CD4-positive, alpha-beta T cell treated with Interleukin-6 at 100 ng/mL for 8 hours (primary cell): Measurements from ENCODE around the gene VSIG8.

ENCODE experiments used
- DNase-seq: peaks from one replicate; pipeline ENCODE4 v3.0.0-alpha.2; 2020; ENCODE audit warnings: mixed read lengths, low spot score

VSIG8 gene

DNA sequence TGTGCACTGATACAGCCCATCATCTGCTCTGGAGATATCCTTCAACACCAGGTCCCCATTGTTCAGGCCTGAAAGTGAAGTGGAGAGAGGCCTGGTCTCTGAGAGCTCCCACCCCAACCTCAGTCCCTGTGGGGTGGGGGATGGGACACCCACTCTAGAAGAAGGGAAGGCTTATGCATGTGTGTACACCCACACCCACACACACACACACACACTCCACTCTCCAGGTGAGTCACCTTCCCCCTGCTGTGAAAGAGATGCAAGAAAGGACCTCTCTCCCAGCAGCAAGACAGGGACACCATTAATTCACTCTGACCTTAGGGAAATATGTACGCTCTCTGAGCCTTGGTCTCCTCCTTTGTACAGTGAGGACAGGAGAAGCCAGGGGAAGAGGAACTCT is 5.9 kb downstream of the VSIG8 start:
- no peak for DNase-seq

DNA sequence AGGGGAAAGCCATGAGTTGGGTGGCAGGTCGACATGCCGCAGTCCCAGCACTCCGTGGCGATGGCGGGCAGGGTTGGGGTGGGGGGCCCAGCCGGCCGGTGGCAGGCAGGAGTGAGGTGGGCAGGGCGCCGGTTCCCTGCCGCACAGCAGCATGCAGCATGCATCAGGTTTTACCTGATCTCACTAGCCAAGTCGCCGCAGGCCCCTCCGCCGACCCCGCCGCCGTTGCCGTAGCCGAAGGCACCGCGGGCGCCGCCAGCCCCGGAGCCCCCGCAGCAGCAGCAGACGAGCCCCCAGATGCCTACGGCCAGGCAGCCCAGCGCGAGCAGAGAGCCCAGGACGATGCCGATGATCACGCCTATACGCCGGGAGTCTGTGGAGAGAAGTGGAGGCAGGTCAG is 6.7 kb downstream of the VSIG8 start:
- DNase-seq: no peak

DNA sequence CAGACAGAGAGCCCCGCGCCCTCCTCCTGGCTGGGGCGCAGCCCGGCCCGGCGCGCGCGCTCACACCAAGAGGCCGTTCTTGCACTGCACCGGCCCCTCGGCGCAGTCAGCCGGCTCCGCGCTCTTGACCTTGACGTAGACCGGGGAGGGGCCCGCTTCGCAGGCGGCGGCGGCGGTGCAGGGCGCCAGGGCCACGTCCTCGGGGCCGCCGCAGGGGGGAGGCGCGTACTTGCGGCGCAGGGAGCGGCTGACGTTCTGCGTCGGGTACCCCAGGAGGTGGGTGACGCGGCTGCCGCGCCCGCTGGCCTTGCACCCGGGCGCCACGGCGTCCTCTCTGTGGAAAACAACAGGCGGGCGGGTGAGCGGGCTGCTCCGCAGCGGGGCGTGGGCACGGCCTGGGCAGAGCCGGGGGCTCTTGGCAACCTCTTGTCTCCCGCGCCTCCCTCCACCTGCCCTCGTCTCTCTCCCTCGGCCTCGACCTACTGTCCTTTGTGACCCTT is 7.7 kb downstream of the VSIG8 start:
- peak; percentile 76 for DNase-seq

DNA sequence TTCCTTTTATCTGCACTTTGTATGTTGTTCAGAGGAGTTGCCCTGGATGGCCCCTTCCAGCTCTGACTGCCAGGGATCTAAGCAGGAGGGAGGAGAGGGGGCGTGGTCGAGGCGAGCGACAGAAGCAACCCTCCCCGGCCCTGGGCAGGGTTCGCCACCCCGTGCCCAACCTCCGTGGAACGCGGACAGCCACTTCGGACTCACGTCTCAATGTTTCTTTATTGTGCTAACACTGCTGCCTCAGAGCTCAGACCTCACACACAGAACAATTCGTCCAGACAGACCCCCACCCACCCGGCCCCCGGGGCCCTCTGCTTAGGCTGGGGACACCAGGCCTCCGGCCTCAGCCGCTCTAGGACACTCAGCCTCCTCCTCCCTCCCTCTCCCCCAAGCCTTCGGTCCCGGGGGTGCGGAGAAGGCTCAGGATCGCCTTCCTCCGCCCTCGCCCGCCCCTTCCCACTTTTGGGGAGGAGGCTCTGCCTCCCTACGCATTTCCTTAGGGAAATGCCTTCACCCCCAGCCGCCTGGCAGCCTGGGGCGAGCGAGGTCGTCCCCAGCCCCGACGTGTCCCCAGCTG is 8.3 kb downstream of the VSIG8 start:
- no peak for DNase-seq

DNA sequence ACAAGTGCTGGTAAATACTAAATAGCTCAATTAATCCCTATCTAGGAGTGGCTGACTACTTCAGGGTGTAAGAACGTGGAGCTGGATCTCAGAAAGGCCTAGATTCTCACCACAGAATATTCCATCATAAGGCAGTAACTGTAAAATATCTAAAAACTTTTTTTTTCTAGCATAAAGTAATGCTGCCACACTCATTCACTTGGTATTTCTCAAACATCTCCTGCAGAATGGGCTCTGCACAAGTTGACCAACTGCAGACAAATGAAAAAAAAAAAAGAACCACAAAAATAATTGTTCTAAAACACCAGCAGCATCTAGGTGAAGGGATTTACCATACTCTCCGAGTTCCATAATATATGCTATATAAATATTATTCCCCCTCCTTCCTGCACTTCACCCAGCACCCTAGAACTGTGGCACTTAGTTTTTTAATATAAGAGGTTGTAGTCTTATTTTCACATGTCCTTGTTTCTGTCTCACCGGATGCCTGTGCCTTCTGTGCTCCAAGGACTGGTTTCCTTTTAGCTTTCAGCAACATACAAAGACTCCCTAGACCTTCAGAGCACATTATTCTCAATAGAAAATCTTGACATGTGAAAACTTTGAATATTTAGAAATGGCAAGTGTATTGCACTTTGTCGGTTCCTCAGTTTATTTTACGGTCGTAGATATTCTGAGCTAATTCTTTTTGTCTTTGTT is 8.9 kb downstream of the VSIG8 start:
- no peak for DNase-seq

DNA sequence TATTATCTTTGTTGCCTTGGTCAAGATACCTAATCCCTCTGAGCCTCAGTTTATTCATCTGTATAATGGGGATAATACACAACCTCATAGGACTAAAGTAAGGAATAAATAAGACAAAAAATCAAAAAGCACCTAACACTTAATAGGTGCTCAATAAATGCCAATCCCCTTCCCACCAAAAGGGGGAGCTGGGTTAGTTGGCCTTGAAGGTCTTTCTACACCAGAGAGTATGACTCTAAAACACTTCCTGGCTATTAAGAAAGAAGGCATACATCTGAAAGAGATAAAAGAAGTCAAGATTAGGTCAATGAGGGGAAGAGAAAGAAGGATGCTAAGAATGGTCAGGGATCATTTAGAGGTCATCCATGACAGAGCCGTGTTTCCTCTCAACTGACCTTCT is 11.1 kb downstream of the VSIG8 start:
- no peak for DNase-seq

DNA sequence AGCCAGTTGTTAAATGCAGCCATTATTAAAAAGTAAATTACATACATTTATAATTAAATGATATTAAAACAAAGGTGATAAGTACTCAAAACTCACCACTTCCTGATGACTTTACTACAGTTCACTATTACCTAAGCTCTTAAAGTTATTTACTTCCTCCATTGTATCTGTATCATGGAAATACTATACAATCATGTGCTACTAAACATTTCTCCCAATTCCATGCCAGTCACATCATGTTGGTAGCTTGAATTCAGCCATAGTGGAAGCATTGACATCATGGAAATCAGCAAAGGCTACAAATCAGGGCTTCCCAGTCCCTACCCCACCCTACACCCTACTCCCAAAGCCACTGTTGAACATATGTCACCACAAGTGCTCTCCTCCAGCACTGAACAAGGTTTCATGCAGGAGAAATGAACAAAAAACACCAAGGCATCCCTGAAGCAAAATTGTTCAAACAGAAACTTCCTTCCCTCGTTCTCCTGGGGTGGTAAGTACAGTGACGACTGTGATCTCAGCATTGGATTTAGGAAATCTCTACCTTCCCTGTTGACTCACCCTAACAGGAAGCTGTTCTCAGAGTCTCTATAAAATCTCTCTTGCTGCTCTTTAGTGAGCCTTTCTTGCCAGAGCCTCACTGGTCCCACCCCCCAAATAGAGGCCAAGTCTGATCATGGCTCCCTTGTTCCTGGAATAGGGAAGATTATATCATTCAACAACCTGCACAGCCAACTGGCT is 12.7 kb downstream of the VSIG8 start:
- no peak for DNase-seq

DNA sequence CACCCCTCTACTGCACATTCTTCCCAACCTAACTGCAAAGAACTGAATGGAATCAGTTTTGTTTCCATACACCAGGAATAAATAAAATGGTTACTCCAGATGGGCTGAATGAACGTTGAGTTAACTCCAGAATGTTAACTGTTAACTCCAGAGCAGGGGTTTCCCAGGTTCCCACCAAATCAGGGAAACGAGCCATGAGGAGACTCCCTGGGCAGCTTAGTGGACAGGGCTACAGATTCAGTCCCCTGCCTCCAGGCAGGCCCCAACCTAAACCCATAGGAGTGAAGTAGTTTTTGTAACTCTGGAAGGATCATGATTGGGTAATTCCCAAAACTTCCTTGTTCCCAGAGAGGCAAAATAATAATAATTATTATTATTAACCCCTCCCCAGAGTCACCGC is 14.1 kb downstream of the VSIG8 start:
- DNase-seq: no peak

DNA sequence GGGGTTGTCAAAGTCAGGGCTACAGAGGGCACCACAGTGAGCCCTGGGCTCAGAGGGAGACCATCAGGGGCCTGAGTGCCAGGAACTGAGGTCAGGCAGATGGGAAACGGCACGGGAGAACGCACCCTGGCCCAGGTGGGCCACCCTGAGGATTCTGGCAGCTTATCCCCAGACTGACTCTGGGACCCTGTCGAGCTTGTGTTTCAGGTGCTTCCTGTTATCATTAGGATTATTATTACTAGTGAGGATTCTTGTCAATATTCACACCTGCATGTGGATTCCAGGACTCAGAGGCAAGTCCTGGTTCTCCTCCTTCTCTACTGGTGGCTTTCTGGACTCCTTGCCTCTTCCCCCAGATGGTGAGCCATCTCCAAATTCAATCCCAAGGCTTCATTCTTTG is 15.2 kb downstream of the VSIG8 start:
- DNase-seq: no peak

DNA sequence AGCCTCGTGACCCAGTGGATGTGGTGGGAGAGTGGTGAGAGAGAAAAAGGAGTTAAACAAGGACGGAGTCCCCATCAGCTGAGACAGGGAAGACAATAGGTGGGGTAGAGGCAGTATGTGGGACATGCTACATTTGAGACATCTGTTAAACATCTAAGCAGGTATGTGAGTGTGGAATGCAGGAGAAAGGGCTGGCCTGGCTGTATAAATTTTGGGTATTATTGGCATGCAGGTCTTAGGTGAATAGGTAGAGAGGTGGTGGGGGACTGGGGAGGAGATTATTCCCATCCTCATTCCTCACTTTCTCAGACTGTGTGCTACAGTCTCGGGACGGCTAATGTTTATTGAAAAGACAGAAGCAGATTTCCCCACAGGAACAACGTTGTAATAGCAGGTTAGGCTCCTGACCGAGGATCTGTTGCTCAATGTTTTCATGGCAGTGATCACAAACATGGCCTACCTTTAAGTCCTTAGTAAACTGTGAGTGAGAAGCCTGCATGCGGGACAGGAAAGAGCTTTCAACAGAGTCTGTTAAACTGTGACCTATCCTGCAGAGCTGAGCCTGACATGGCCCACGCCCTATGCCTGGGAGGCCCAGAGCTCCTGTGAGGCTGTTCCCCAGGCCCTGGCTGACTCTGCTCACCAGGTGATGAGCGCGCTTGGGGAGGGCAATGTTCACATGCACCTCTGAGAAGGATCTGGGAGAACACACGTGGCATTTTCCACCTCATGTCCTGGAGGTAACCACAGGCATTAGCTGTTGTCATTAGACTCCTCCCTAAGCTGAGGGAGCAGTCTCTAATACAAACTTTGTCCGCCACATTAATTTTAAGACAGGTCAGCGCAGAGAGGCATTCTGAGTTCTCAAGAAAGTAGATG is 16.5 kb downstream of the VSIG8 start:
- no peak for DNase-seq

DNA sequence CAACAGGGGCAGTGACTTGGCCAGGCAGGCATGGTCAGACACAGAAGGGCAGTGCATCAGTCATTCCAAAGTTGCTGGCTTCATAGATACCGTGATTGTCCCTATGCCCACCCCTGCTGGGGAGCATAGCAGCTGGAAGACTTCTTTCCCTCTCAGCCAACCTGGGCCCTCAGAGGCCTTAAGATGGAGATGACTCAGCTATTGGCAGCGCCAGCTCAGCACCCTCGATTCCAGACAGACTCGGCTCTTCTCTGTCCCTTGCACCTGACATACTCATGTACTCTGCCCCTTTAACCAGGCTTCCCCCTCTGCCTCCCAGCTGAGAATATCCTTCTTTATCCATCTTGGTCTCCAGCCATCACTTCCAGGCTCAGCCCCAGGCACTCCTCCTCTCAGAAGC is 19.0 kb downstream of the VSIG8 start:
- DNase-seq: no peak

DNA sequence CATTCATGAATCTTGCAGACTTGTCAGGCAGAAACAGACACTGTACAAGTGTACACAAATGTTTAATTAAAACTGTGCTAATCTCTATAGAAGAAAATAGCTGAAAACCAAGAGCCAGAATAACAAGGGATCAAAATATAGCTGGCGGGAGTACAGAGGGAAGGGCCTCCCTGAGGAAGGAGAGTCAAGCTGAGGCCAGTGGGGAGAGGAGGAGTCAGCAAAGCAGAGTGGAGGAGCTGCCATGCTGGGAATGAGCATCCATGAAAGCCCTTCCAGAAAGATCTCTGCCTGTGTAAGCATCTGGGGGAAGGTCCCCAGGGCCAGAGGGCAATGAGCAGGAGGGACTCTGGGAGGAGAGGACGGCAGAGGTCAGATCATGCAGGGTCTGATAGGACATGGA is 20.7 kb downstream of the VSIG8 start:
- DNase-seq: no peak

DNA sequence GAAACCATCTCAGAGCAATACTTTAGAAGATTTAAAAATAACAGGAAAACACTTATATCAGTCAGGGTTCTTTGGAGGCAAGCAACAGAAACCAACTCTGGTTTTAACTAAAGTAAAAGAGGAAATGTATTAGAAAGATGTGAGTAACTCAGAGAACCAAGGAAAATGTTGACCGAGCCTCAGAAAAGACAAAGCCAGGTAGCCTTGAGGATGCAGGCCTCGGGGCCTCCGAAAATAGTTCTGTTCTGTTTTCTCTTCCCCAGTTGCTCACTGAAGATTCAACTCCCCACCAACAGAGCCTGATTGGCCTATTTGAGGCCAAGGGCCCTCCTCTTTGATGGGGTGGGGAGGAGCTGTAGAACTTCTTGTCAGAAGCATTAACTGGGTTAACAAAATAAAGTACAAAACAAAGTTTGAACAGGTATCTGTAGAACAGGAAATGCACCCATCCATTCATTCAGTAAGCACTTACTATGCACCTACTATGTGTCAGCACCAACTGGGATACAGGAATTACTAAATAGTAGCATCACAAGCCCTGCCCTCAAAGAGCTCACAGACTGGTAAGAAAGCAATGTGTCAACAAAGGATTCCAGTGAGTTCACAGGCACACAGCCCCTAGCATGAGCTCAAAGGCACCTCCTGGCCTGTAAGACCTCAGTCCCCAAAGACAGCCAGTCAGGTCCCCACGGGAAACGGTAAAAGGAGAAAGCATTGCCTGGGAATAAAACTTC is 23.2 kb downstream of the VSIG8 start:
- no peak for DNase-seq

DNA sequence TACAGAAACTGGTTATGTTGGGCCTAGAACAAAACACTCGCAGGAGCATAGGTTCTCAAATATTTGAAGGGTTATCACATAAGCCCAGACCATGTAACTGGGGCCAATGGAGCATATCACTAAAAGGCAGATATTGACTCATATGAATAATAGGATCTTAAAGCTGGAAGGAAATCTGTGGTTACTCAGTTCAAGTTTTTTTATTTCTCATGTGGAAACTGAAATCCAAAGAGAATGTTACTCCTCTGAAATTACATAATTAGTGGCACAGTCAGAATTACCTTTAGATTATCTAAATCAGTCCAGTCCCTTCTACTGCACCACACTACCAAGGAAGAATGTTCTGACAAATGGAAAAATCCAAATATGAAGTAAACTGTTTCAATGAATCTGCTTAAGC is 23.7 kb downstream of the VSIG8 start:
- DNase-seq: no peak

DNA sequence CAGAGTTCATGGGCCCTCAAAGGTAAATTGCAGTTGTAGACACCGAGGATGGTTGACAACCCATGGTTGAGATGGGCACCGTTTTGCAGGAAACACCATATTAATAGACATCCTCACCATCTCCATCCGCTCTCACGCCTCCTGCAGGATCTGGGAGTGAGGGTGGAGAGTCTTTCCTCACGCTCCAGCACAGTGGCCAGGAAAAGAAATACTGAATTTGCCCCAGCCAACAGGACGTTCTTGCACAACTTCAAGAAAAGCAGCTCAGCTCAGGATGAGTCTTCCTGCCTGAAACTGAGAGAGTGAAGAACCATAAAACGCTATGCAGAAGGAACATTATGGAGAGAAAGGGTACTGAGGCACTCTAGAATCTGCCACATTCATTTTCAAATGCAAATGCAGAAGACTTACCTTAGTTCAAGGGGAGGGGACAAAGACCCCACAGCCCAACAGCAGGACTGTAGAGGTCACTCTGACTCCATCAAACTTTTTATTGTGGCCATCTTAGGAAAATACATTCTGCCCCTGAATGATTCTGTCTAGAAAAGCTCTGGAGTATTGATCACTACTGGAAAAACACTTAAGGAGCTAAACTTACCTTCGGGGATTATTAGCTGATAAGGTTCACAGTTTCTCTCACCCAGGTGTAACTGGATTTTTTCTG is 26.5 kb downstream of the VSIG8 start:
- DNase-seq: no peak

DNA sequence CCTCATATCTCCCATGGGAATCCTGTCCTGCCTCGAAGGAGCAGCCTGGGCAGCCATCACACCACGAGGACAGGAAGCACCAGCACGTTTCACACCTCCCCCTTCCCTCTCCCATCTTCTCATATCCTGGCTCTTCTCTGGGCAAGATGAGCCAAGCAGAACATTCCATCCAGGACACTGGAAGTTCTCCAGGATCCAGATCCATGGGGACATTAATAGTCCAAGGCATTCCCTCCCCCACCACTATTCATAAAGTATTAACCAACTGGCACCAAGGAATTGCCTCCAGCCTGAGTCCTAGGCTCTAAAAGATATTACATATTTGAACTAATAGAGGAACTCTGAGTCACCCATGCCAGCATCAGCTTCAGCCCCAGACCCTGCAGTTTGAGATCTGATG is 27.1 kb downstream of the VSIG8 start:
- DNase-seq: no peak

DNA sequence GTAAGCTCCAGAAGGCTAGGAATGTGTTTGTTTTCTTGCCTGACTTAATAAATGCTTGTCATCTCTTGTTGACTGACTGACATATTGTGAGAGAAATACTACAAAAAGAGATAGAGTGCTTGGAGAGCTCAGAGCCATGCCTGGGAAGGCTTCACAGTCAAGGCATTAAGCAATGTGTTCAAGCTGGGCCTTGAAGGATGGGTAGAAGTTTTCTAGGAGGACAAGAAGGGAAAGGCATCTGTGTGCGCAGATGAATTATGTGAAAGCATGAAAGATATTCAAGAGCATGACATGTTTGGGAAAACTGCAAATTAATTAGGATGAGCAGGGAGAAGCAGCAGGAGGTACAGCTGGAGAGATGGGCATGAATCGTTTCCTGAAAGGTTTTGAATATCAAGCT is 30.1 kb downstream of the VSIG8 start:
- no peak for DNase-seq

DNA sequence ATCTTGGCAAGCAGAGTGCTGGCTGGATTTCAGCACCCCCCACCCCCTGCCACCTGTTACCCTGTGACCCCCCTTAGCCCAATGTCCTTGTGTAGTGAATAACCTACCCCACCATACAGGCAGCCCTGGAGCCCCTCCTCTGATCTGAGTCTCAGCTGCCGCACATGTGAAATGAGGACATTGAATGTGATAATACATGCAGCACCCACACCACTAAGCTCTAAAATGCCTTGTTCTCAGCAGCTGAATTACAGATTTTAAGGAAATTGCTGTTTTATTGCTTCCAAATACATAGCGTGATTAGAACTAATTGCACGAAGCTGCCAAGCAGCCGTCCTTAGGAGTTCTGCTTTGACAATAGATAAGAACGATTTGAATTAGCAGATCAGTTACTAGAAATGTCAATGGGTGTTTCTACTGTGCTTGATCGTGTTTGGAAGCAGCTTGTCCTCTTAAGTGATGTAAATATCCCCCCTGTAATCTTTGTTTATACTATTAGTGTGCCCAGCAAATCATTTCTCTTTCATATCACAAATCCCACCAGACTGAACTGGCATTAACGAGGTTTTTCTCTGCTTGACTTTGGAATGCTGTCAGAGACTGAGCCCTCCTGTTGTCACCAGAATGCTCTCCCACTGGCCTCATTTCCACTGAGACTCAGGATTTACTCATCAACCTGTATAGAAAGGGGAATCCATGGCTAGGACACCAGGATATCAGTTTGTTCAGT is 30.9 kb downstream of the VSIG8 start:
- DNase-seq: no peak

DNA sequence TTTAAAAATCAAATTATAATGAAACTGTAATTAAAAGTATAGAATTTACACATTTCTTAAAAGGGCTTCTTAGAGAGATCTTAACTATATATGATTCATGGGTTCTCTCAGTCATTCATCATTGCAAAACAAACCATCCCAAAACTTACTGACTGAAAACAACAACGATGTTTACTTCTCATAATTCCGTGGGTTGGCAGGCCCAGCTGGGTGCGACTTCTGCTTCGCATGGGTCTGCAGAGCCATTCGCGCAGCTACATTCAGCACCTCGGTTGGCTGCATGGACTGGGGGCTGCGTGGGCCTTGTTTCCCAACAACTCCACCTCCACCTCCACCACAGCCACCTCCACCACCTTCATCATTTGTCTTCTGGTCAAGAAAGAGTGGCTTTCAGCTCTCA is 31.7 kb downstream of the VSIG8 start:
- no peak for DNase-seq

DNA sequence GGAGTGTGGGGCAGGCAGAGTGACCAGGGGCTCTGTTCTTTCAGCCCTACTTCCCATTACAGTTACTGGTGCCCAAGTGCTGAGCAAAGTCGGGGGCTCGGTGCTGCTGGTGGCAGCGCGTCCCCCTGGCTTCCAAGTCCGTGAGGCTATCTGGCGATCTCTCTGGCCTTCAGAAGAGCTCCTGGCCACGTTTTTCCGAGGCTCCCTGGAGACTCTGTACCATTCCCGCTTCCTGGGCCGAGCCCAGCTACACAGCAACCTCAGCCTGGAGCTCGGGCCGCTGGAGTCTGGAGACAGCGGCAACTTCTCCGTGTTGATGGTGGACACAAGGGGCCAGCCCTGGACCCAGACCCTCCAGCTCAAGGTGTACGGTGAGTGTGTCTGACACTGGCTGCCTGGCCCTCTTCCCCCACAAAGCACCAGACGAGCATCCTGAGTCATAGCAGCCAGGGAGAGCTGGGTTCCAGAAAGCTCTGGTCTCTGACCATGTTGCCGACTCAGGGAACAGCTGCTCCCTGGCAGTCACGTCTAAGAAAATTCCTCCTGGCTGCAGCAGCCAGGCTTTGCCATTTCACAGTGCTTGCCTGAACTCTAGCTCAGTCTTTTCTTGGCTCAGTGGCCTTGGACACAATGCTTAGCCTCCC is 32.5 kb downstream of the VSIG8 start:
- DNase-seq: no peak
